CD4-positive, alpha-beta T cell treated with Interleukin-12 subunit alpha and Interleukin-12 subunit beta, for 1 hour (primary cell): ENCODE data around the gene CPT1B.
A peak's percentile ranks its signal among the peaks of the same experiment; 100 is the strongest.
"Not testable (repeated sequence)": the region's sequence is repeated elsewhere in the genome, so short reads cannot be mapped to it uniquely, and the experiment has no call there.

ENCODE experiments used
- DNase-seq: peaks from one replicate; pipeline ENCODE4 v3.0.0-alpha.2; 2020

Gene CPT1B

GRCh38 chr22:50577987-50578775 is at the start of gene CPT1B:
Gene CPT1B, minus strand, starts transcription at chr22:50578427. Its CDS starts 512 bp downstream, at chr22:50577915.
- DNase-seq = no peak

DNA sequence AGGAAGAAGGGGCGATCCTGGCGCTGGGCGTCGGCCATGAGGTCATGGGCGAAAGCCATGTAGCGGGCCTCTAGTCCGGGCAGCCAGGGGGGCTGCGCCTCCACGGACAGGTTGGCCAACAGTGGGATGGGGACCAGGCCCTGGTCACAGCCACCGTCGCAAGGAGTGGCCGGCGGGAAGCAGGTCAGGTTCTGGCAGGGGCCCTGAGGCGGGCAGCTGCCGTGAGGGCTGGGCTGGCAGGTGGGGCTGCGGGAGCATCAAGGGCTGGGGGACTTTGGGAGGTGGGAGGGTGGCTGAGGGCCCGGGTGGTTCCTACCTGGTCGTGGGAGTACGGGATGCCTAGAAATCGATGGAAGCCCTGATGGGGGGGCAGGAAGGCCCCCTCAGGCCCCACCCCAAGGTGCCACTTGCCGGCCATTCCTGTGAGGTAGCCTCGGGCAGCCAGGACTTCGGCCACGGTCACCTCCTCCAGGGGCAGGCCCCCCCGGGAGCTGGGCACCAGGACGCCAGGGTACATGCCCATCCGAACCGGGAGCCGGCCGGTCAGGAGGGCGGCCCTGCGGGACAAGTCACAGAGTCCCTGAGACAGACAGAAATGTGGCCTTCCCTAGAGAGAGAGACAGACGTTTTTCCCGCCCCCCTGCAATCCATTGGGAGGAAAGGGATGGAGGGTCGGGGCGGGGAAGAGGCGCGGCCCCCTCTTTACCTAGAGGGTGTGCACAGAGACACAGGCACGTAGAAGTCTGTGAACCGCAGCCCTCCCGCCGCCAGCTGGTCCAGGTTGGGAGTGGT is 48.8 kb upstream of the CPT1B start:
- DNase-seq = no peak

DNA sequence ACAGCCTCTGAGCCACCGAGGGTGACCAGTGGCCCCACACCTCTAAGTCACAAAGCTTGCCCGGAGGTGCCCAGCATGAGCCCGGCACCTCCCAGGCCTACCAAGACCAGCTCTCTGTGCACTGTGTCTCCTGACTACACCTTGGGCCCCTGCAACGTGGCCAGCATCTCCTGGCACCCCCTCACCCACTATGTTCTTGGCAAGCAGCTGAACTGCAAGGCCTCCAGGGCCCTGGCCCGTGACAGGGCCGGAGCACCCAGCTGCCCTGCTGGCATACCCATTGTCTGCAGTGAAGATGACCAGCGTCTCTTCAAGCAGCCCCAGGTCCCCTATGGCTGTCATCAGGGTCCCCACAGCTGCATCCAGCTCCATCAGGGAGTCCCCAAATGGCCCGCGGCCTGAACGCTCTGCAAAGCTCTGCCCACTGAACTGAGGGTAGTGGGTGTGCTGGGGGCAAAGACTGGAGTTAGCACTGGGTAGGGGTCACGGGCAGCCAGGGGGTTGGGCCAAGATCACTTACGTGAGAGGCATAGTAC is 48.2 kb upstream of the CPT1B start:
- DNase-seq = no peak

GRCh38 chr22:50625568-50626313 is 47.5 kb upstream of the CPT1B start:
- no peak for DNase-seq

GRCh38 chr22:50625131-50625567 is 46.9 kb upstream of the CPT1B start:
- no peak for DNase-seq

- no peak for DNase-seq
Observed at GRCh38 chr22:50624347-50625130, 46.3 kb upstream of the CPT1B start.

GRCh38 chr22:50622723-50623327 is 44.6 kb upstream of the CPT1B start:
- DNase-seq = no peak

- DNase-seq = peak; percentile 51
Observed at GRCh38 chr22:50621948-50622722, 43.9 kb upstream of the CPT1B start.

- peak; percentile 60 for DNase-seq
Observed at GRCh38 chr22:50621356-50621880, 43.2 kb upstream of the CPT1B start.

DNA sequence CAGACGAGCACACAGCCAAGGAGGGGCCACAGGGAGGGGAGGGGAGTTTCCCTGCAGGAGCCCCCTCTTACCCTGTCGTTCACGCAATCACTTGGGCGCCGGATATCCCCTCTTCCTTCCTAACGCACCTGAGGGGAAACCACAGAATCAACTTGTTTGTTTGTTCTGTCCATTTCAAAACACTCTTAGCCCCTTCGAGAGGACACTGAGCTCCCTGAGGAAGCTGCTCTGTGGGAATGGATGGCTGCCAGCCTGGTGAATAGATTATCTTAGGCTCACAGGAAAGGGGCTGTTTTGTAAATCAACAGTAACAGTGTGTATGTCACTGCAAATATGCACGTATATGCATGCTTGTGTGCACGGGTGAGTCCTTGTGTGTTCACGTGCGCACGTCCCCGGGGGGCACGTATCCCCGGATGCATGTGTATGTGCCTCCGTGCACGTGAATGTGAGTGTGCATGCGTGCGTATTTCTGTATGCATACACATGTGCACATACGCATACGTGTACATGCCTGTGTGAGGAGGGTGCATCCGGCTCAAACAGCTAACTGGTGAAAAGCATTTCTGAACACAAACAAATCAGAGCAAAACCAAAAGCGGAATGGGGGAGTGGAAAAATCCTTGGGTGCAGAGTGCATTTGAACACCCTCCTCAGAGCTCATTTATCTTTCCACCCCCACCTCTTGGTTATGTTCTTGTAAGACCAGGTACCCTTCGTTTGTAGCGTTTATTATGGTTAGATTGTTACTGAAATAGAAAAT is 42.5 kb upstream of the CPT1B start:
- DNase-seq = peak; percentile 65

- DNase-seq = not testable (repeated sequence)
Observed at GRCh38 chr22:50614296-50614695, 36.1 kb upstream of the CPT1B start.

GRCh38 chr22:50613291-50613981 is 35.2 kb upstream of the CPT1B start:
- no peak for DNase-seq

DNA sequence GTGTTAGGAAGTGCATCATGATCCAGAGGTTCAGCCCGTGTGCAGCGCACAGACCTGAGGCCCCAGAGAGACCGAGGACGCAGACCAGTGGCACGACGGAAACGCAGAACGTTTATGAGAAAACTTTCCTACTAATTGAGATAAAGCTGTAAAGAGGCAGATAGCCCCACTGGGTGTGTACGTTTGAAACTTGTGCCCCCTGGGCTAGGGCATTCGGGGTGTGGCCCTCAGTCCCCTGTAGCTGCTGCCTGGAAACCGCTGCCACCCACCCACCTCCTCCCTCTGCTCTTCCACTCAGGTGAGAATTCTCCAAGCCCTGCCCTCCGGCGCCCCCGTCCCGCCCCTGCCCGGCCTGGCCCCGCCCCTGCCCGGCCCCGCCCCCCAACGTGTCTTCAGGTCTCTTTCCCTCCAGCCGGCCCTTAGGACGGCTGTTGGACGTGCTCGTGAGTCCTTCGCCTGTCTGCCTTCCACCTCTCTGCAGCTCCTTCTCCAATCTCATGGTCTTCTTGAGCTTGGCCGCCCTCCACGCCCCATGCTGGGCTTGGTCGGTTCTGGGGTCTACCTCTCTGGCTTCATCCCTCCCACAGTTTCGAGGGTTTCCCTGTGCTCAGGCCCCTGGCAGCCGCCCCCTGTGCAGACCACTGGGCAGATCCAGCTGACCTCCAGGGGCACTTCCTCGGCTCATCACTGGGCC is 34.4 kb upstream of the CPT1B start:
- no peak for DNase-seq

- DNase-seq = no peak
Observed at GRCh38 chr22:50612168-50612527, 33.9 kb upstream of the CPT1B start.

DNA sequence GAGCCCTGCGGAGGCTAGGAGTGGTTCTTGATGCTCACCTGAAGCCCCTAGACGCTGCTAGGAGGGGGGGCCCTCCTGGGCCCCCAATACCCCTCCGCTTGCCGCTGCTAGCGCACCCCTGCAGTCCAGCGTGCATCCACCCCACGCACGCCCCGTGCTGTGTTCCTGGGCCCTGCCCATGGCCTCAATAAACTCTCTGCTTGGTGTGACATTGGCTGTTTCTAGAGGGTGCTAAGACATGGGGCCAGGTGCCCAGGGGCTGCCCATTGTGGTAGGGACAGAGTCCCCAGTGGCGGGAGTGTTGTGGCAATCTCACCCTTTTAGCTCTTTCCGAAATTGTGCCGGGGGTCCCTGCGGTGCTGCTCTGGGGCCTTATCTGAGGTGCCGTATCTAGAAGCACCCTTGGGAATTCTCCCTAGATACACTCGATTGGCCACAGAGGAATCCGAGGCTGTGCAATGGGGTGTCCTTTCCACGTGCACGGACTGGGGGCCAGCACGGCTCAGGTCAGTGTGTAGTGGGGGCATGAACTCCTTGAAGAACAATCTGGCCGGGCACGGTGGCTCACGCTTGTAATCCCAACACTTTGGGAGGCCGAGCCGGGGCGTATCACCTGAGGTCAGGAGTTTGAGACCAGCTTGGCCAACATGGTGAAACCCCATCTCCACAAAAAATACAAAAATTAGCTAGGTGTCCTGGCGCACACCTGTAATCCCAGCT is 33.3 kb upstream of the CPT1B start:
- no peak for DNase-seq

- no peak for DNase-seq
Observed at GRCh38 chr22:50610581-50610980, 32.4 kb upstream of the CPT1B start.

DNA sequence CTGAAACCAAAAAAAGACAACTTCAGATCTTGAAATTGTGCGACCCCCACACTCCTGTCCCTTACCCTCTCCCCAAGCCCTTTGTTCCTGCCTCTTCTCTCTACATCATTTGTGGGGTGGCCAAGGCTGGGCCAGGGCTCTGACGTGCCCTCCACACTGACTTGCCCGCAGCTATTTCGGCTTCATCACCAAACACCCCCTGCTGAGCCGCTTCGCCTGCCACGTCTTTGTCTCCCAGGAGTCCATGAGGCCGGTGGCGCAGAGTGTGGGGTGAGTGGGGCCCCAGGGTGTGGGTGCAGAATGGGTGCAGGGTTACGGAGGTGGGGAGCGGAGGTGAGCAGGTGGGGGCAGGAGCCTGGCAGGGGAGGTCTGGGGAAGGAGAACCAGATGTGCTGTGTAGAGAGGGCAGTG is 31.8 kb upstream of the CPT1B start:
- no peak for DNase-seq

DNA sequence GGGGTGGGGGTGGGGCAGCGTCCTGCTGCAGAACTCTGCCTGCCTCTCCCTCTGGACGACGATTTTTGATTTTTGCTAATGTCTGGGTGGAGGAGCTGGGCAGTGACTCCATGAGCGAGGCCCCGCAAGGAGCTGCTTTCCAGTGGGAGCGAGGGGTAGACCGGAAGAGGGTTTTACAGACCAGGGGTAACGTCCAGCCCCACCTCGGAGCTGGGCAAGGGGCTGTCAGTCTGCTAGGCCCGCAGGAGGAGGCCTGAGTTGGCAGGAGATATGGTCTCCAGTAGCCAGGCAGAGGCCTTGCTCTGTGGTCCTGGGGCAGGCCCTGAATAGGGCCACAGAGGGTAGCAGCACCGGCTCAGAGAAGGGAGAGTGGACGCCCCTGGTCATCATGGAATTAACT is 31.4 kb upstream of the CPT1B start:
- DNase-seq = no peak
